DMS153 treated with DMSO at 0.1 percent for 48 hours (cell line): ENCODE measurements around the gene CYTH4.
"Not testable (repeated sequence)": the region's sequence is repeated elsewhere in the genome, so short reads cannot be mapped to it uniquely, and the experiment has no call there.

Experiments
- DNase-seq: peaks from one replicate; lab custom pipeline; 2025; ENCODE audit not compliant: unreplicated experiment; lab: John Stamatoyannopoulos, UW

CYTH4 gene, protein sequence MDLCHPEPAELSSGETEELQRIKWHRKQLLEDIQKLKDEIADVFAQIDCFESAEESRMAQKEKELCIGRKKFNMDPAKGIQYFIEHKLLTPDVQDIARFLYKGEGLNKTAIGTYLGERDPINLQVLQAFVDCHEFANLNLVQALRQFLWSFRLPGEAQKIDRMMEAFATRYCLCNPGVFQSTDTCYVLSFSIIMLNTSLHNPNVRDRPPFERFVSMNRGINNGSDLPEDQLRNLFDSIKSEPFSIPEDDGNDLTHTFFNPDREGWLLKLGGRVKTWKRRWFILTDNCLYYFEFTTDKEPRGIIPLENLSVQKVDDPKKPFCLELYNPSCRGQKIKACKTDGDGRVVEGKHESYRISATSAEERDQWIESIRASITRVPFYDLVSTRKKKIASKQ

DNA sequence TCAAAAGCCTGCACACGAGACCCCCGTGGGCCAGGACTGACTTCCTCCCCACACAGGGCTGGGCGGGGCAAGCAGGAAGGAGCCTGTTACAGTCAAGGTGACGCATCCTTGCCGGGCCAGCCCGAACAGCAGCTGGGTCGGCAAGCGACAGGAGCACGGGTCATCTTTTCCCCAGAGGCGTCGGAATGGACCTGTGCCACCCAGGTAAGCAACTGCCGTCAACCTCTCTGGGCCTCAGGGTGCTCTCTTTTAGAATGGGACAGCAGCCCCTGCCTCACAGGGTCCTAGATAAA, at the start of gene CYTH4:
Gene CYTH4 (plus strand): TSS at position 124 of the 293 bp plus-strand sequence. CDS start 62 bp downstream, at position 186.
- DNase-seq: no peak

DNA sequence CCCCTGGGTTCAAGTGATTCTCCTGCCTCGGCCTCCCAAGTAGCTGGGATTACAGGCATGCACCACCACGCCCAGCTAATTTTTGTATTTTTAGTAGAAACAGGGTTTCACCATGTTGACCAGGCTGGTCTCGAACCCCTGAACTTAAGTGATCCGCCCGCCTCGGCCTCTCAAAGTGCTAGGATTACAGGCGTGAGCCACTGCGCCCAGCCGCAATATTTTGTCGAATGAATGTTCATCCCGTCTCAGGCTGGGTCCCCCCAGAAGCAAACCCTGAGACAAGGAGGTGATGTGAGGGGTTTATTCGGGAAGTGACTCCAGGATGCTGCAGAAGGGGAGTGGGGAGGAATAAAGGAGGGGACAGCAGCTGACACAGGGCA, 48.9 kb upstream of the CYTH4 start:
- DNase-seq: not testable (repeated sequence)

DNA sequence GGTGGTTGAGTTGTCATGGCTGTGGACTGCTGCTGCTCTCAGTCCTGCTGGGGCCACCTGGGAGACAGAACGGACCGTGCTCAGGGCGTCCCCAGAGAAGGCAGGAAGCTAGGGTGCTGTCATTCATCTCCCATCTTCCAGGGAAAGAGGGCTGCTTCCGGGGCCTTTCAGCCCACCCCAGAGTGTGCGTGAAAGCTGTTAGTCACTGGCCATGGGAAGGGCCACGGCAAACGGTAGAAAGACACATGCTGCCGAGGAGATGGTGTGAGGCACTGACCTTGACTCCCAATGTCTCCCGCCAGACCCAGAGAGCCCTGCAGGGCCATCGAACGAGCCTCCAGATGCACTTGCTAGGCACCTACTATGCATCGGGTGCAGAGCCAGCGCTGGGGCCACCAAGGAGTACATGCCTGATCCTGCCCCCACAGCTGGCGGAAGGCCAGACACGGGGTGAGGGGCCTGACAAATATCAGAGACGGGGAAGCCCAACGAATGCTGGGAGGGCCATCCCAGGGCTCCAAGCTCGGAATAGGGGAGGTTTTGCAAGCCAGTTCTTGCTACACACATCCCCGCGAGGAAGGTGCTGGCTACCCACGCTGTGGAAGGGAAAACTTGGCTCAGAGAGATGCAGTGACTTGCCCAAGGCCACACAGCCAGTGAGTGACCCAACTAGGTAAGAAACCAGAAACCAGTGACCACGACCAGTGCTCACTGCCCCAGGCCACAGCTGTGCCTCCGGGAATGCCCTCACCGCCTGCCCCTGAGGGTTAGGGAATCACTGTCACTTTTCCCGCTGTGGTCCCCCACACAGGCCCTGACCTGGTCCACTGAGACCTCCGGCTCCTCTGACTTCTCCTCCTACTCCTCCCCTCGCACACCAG, 48.3 kb upstream of the CYTH4 start:
- DNase-seq: no peak

DNA sequence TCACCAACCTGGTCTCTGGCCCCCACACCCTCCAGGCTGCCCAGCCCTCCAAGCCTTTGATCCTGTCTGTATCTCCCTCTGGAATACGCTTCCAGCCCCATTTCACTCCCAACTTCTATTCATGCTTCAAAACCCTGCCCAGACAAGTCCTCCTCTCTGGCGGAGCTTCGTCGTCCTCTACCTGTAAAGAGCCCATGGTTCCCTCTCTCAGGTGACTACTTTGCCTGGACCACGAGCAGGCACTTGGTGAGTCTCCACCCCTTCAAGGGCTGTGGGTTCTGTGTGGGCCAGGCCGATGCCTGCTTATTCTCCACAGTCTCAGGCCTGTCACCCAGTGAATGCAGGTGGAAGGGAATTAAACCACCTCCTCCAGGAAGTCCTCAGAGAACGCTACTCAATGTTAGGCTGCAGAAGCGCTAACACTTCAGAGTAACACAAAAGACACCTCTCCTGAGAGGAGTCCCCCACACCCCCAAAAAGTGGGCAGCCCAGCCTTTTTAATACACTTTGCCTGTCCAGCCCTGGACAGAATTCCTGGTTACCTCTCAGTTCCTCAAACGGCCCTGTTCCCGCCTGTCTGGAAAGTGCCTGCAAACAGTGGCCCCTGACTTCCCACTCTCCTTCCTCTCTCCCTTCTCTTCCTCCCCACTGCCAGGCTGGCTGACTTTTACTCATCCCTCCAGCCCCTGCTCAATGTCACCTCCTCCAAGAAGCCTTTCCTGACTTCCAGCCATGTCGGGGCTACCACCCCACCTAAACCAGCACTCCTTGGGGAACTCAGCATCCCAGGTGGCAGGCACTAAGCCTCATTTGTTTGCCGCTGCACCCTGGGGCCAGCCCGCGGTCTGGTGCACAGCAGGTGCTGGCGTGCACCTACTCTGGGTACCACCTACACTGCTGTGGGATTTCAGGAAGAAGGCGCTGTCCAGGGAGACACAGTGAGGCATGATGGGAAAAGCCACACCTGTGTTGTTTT, 47.3 kb upstream of the CYTH4 start:
- DNase-seq: no peak

DNA sequence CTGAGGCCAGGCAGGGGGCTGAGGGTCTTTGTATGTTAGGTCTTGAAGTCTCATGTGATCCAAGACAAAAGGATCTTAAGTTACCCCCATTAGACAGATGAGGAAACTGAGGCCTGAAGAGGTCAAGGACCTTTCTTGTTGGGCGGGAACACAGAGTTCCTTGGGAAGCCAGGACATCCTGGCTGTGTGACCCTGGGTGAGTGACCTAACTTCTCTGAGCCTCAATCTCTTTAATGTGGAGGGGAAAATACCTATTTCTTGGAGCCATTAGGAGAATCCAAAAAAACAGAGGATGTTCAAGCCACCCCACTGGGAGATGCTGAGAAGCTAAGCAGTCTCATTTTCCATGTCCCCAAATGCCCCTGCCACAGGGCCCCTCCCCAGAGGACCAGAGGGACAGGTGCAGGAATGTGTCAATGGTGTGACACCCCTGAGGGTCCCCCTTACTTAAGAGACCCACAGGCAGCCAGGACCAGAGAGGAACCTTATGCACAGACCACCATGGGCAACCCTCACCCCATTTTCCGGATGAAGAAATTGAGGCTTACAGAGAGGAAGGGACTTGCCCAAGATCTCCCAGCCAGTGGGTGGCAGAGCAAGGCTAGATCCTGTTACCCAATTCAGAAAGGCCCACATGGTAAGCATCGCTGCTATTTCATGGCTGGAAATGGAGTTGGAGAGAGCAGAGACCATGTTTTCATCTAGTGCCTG, 46.3 kb upstream of the CYTH4 start:
- no peak for DNase-seq

DNA sequence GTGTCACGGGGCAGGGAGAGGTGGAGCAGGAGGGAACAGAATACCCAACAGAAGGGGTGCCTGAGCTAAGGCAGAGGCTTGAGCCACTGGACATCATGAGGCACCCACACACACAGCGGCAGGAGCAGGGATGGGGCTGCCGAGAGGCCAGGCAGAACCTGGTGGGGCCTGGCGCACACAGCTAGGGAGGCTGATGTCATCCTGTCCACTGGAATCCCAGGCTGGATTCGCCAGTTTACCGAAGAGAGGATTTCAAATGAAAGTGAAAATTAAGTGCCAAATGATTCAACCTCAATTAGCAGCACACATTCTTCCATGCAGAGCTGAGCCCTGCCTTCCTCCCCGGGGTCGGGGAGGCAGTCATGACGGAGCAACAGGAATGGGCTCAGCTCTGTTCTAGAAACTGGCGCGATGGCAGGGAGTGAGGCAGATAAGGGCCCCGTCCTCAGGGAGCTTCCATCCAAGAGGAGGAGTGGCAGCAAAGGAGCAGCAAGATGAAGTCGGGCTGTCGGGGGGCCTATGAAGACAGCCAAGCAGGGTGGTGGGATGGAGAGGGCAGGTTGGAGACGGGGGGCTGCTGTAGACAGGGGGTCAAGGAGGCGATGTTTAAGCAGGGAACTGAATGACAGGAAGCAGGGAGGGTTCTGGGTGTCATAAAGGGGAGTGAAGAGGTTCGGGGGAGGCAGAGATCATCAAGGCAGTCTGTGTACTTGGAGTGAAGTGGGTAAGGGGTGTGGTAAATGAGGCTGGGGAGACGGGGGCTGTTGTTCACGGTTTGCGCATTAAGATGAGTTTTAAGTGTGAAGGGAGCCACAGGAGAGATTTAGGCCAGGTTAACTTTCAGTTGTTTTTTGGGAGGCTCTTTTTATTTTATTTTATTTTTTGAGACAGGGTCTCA, 44.7 kb upstream of the CYTH4 start:
- DNase-seq: no peak

DNA sequence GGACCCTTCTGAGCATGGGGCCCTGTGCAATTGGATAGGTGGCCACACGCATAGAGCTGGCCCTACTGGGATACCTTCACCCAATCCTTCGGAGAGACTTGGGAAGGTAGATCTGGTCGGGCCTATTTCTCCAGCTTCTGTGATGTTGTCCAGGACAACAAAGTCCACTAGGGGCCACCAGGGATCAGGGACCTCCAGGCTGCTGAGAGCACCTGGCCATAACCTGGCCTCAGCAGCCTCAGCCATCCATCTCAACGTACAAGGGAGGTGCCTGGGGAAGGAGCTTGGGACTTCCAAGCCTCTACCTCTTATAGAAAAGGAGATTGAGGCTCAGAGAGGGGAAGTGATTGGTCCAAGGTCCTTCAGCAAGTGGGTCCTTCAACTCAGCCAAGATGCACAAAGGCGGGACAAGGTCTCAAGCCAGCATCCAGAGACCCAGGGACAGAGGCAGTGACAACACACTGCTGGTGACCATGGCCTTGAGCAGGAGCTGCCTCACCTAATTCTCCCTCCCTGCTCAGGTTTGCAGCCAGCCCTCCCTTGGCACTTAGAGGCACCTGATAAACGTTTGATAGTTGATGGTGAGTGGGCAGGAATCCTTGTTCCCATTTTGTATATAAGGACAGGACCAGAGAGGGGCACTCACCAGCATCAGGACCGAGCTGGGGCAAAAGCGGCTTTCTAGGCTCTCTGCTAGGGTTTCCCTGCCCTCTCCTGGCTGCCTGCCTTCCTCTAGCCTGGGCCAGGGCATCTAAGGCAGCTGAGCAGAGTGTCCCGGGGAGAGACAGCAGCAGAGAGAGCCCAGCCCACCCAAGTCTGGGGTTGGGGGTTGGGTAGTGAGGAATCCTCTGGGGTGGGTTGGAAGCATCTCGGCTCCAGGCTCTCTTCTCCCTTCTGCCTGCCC, 42.7 kb upstream of the CYTH4 start:
- DNase-seq: no peak

DNA sequence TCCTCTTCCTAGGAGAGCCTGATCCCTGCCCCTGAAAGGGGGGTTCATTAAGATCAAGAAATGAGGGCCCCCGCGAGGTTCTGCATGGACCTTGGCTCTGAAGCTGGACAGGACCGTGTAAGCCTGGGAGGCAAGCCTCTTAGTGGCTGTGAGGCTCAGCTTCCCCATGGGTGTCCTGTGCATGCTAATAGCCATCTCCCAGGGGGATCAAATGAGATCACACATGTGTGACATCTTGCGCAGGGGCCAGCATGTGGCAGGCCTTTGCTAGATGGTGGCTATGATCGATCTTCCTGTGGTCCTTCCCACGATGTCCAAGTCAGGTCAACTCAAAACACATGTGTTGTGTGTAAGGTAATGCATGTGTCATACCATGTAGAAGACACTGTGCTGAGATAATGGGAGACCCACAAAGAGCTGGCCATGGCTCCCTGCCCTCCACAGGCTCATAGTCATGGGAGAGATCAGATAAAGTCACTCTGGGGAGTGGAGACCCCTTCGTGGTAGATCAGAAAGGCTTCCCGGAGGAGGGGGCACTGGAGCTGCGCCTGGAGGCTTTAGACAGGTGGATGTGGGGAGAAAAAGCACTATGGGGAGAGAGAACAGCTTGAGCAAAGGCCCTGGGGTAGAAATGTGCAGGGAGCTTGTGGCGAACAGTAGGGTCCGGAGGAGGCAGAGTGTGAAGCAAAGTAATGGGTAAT, 41.9 kb upstream of the CYTH4 start:
- no peak for DNase-seq

DNA sequence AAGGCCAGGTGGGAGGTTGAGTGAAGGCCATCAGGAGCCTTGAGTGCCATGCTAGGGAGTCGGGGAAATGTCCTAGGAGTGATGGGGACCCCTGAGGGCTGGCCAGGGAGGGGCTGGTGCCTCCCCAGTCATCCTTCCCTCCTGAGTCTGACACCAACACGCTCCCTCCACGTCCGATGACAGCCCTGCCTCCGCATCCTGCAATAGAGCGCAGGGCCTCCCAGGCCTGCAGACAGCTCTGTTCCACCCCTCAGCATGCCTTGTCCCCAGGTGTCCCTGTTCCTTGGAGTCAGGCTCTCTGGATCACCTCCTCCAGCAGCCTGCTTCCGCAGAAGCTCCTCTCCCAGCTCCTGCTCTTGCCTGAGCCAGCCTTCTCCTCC, 41.4 kb upstream of the CYTH4 start:
- no peak for DNase-seq

DNA sequence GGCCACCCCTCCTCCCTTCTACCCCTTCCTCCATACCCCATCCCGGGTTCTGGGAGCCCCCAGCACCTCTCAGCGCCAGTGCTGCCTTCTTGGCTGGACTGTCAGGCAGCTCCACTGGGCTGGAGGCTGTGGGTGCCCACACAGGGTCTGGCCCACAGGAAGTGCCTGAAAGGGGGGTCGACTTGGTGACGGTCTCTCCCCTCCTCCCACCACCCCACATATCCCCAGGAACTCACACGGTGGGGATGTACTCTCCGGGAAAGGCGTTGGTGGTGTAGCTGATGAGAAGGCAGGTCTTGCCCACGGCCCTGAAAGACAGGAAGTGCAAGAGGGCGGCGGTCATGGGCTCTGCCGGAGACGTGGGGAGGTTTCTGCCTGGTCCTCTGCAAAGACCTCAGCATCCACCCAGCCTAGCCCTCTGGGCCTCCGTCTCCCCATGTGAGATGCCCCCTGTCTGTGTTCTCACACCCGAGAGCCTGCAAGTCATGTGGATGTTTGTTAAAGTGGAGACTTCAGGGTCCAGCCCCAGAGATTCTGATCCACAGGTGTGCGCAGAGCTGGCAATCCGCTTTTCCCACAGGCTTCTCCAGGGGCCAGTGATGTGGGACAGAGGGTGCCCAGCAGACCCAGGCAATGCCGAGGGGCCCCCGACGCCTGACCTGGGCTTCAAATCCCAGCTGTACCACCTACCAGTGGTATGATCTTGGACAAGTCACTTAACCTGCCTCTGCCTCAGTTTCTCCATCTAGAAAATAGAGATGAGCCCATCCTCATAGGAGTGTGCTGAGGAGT, 40.8 kb upstream of the CYTH4 start:
- no peak for DNase-seq

DNA sequence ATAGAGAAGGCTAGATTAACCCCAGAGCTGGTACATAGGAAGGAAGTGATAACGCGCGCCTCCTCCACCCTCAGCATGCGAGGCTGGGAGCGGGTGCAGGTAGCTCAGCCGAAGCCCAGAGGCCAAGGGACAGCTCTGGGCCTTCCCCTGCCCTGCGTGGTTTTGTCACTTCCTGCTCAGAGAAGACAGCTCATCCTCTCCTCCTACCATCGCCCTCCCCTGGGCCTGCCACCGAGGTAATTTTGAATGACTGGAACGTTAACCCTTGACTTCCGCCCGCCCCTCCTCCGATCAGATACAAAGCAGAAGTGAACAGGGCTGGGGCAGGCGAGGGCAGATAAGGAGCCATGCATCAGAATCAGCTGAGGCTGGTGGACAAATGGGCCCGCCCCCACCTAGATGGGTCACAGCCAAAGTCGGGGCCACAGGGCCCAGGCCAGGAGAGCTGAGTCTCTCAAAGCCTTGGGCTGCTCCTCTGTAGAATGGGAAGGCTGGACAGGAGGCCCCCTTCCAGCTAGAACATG, 39.9 kb upstream of the CYTH4 start:
- DNase-seq: no peak

DNA sequence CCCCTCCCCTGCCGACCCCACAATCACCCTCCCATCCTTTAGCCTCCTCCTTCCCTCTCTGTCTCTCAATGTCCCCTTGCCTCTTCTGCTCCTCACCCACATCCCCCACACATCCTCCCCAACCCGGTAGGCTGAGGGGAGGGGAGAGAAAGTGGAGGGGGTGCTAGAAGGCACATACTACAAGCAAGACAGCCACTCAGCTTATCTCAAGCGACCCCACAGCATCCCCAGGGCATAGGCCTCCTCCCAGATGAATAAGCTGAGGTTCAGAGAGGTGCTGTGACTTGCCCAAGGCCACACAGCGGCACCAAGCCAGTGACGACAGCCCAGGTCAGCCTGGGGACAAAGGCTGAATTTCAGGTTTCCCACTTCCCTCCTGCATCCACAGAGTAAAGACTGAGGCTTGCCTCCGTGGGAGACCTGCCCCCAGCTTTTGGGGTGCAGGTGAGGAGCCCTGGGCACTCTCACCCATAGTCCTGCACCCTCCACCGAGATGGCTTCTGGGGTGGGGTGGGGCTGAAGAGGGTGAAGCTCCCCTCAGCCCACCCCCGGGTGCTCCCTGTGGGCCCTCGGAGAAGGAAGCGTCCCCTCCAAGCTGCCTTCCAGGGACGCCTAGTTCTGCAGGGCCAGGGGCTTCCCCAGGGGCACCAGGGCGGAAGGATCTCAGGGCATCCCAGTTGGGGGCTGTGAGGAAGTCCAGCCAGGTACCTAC, 38.8 kb upstream of the CYTH4 start:
- no peak for DNase-seq

DNA sequence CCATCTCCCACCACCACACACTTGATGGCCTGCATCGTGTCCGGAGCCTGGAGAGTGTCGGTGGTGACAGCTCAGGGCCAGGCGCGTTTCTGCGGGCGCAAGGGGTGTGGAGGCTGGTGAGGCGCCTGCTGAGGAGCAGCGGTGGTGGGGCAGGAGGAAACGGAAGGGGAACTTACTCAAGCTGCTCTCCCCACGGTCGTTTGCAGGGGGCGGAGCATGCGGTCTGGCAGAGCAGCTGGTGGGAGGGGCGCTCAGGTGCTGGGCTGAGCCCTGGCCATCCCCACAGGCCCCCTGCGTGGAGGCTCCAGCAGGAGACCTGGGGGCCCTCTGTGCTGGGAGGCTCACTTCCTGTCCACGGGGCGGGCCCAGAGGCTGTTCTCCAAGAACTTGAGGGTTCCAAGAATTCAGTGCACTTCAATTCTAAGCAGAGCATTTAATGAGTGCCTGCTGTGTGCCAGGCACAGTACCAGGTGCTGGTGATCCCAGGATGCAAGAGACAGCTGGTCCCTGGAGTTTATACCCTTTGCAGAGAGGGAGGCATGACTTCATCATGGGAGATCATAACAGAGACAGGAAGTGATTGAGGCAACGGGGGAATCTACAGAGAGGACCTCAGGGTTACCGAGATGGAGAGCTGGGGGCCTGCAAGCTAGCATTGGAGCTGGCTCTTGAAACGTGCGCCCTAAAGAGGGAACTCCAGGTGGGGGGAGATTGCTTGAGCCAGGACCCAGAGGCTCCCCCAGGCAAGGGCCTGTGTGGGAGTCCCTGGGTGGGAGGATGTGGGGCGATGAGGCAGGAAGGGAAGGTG, 38.0 kb upstream of the CYTH4 start, which contains the start of gene RAC2:
Gene RAC2 (minus strand): TSS at position 156 of the 808 bp plus-strand sequence. CDS start 121 bp downstream, at position 35.
- DNase-seq: no peak

DNA sequence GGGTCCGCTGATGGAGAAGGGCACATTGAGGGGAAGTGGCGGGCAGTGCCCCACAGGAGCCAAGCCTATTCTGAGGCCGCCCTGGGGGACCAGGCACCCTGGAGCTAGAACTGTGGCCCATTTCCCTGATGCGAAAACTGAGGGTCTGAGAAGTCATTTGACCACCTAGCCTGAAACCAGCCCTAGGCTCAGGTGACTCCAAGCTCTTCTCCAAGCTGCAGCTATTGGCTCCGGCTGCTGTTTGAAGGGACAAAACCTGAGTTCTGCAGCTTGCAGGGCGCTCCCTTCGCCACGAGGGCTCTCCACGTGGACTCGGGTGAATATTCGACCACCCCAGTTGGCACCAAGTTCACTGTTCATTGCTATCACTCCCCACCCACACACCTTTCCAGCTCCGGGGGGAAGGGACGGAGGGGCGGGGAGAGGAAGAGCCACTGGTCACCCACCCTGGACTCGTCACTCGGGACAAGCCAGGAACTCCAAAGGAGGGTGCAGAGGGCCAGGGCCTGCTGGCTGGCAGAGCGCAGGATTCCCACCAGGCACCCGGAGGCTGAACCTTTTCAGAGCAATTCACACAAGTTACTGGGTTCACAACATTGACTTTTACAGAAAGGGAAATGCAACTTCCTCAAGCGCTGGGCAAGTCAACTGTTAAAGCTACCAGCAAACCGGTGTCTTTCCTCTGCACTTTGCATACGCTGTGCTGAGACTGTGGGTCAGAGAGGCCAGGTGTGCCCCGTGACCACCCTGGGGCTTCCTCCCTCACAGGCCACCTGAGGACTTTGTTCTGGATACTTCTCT, 37.2 kb upstream of the CYTH4 start:
- no peak for DNase-seq

DNA sequence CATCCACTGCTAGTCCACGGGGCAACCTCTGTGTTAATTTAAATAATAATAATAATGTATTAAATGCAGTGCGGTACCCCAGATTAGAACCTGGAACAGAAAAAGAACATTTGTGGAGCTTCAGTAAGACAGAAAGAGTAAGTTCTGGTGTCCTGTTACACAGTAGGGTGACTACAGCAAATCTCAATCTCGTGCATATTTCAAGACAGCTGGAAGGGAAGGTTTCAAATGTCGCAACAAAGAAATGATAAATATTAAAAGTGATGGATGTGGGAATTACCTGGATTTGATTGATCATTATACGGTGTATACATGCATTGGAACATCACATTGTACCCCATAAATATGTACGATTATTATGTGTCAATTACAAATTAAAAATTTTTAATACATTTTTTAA, 36.6 kb upstream of the CYTH4 start:
- no peak for DNase-seq
